Nephron progenitor cell (in vitro differentiated cells): ENCODE measurements around the gene EFEMP1.
"Not testable (repeated sequence)": the region's sequence is repeated elsewhere in the genome, so short reads cannot be mapped to it uniquely, and the experiment has no call there.

Experiments
- DNase-seq: peaks from one replicate; pipeline ENCODE4 v3.0.0; 2021
- H3K27ac Mint-ChIP-seq: 2 replicates; pipeline ENCODE4 v1.8.0; 2021; ENCODE audit warnings: mild to moderate bottlenecking, moderate library complexity, mixed read lengths
- H3K27me3 Mint-ChIP-seq: 2 replicates; pipeline ENCODE4 v1.8.0; 2021; ENCODE audit warnings: mild to moderate bottlenecking, low read depth, mixed read lengths; ENCODE audit not compliant: poor library complexity
- H3K36me3 Mint-ChIP-seq: 2 replicates; pipeline ENCODE4 v1.8.0; 2021; ENCODE audit warnings: low read depth, mixed read lengths
- H3K4me1 Mint-ChIP-seq: 2 replicates; pipeline ENCODE4 v1.8.0; 2021; ENCODE audit warnings: mixed read lengths
- H3K4me3 Mint-ChIP-seq: 2 replicates; pipeline ENCODE4 v1.8.0; 2021; ENCODE audit warnings: mild to moderate bottlenecking, moderate library complexity, mixed read lengths
- H3K9me3 Mint-ChIP-seq: 2 replicates; pipeline ENCODE4 v1.8.0; 2021; ENCODE audit warnings: mild to moderate bottlenecking, moderate library complexity, mixed read lengths
- CTCF ChIP-seq: fragments of 200-600 bp; sonication (generic); IDR thresholded peaks from 2 replicates; pipeline ENCODE4 v1.5.0; 2021; ENCODE audit warnings: antibody characterized with exemption

EFEMP1 gene

DNA sequence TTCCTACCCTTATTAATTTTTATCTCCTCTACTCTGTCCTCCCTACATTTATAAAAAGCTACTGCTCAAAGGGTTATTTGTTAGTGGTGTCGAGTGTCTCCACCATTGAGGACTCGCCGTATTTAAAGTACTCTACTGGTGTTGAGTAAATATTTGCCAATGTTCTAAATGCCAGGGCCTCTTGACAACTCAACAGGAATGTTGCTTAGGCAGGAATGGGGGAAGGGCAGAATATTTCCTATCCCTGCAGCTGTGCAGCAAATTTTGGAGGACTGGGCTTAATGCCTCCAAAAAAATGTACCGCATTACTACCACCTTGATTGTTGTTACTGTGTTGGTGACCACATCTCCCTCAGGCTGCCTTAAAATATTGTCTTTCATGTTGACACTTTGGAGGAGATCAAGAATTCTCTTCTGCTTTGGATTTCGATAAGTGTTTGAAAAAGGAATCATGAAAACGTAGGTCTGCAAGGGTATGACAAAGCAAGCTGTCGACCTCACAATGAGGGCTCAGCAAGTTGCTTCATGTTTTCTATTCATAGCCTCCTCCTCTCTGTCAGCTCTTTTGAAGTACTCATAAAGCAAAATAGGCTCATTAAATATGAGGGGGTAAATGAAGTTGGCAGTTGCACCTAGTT lies 84.3 kb downstream of the EFEMP1 start:
- no peak for DNase-seq
- Mint-ChIP-seq H3K27ac (no peak overlapping the region), H3K9me3 (peaks cover 43% of the 10 kb centered on the region), H3K4me1 (peaks cover 7% of the 10 kb centered on the region), H3K36me3 (peaks cover 19% of the 10 kb centered on the region), H3K4me3 (no peak overlapping the region), H3K27me3 (no peaks in the 10 kb centered on the region)
- no peak for TF ChIP-seq CTCF

DNA sequence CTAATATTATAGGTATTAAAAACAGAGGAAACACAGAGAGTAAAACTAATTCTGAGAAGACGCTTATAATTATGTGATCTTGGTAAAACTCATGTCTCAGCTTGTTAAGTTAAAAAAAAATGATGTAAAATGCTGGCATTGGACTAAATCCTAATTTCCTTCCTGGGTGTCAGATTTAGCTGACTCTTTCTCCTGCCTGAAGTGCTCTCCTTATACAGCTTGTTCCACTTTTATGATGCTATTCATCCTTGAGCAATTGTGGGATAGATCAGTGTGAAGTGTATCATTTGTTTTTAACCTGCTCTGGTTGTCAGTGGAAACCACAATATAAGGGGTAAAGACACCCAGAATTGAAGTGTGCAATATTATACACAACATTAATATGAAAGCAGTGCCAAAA lies 84.9 kb downstream of the EFEMP1 start:
- no peak overlapping the region for H3K27ac Mint-ChIP-seq
- H3K4me1 Mint-ChIP-seq: peaks cover 7% of the 10 kb centered on the region
- no peaks in the 10 kb centered on the region for H3K27me3 Mint-ChIP-seq
- peaks cover 21% of the 10 kb centered on the region for H3K36me3 Mint-ChIP-seq
- TF ChIP-seq CTCF: no peak
- DNase-seq: no peak
- no peak overlapping the region for H3K4me3 Mint-ChIP-seq
- H3K9me3 Mint-ChIP-seq: peaks cover 50% of the 10 kb centered on the region

- not testable (repeated sequence) for H3K4me1 Mint-ChIP-seq, DNase-seq, H3K27me3 Mint-ChIP-seq, H3K4me3 Mint-ChIP-seq, H3K27ac Mint-ChIP-seq
- H3K36me3 Mint-ChIP-seq: peaks cover 21% of the 10 kb centered on the region
- H3K9me3 Mint-ChIP-seq: peaks cover 55% of the 10 kb centered on the region
These were observed 85.5 kb downstream of the EFEMP1 start for GRCh38 chr2:55838117-55838516.

GRCh38 chr2:55837073-55837472 lies 86.5 kb downstream of the EFEMP1 start:
- DNase-seq: no peak
- TF ChIP-seq CTCF: no peak
- Mint-ChIP-seq H3K36me3 (peaks cover 21% of the 10 kb centered on the region), H3K4me3 (no peak overlapping the region), H3K27ac (no peak overlapping the region), H3K9me3 (peaks cover 65% of the 10 kb centered on the region), H3K27me3 (no peaks in the 10 kb centered on the region), H3K4me1 (peaks cover 7% of the 10 kb centered on the region)

GRCh38 chr2:55831671-55832410 lies 91.7 kb downstream of the EFEMP1 start:
- not testable (repeated sequence) for DNase-seq, H3K27me3 Mint-ChIP-seq, H3K4me3 Mint-ChIP-seq, H3K27ac Mint-ChIP-seq, H3K4me1 Mint-ChIP-seq
- Mint-ChIP-seq H3K36me3 (peaks cover 24% of the 10 kb centered on the region), H3K9me3 (peaks cover 70% of the 10 kb centered on the region)

DNA sequence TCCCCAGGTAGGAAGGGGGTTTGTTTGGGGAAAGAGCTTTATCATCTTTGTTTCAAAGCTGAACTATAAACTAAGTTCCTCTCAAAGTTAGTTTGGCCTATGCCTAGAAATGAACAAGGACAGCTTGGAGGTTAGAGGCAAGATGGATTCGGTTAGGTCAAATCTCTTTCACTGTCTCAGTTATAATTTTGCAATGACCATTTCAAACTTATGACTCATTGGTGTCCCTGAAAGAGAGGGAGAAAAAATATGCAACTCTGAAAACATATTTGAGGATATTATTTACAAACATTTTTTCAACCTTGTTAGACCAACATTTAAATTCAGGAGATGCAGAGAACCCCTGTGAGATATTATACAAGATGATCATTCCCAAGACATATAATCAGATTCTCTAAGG lies 95.7 kb downstream of the EFEMP1 start:
- no peak for DNase-seq
- peaks cover 40% of the 10 kb centered on the region for H3K9me3 Mint-ChIP-seq
- H3K27me3 Mint-ChIP-seq: peaks cover 3% of the 10 kb centered on the region
- no peak overlapping the region for H3K27ac Mint-ChIP-seq
- no peak for TF ChIP-seq CTCF
- no peak overlapping the region for H3K4me3 Mint-ChIP-seq
- peaks cover 6% of the 10 kb centered on the region for H3K36me3 Mint-ChIP-seq
- H3K4me1 Mint-ChIP-seq: no peaks in the 10 kb centered on the region

DNA sequence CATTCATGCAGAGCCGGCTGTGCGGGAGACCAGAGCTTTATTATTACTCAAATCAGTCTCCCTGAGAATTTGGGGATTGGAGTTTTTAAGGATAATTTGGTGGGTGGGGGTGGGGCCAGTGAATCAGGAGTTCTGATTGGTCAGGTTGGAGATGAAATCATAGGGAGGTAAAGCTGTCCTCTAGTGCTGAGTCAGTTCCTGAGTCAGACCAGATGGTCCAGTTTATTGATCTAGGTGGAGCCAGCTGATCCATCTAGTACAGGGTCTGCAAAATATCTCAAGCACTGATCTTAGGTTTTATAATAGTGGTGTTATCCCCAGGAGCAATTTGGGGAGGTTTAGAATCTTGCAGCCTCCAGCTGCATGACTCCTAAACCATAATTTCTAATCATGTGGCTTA lies 96.2 kb downstream of the EFEMP1 start:
- H3K36me3 Mint-ChIP-seq, H3K27me3 Mint-ChIP-seq, H3K4me3 Mint-ChIP-seq, H3K4me1 Mint-ChIP-seq, H3K27ac Mint-ChIP-seq, DNase-seq: not testable (repeated sequence)
- peaks cover 36% of the 10 kb centered on the region for H3K9me3 Mint-ChIP-seq
